HG03558 (cell line): ENCODE measurements around the gene SMYD3.
"Not testable (repeated sequence)": the region's sequence is repeated elsewhere in the genome, so short reads cannot be mapped to it uniquely, and the experiment has no call there.

Experiments used
- ATAC-seq: cut with Tn5 transposase; IDR thresholded peaks from one replicate; pipeline ENCODE4 v1.9.1; 2021; ENCODE audit warnings: moderate number of reproducible peaks; ENCODE audit not compliant: unreplicated experiment; ENCODE audit errors: extremely low read depth

SMYD3 gene

GRCh38 chr1:245987219-245987545, 519.9 kb downstream of the SMYD3 start:
- ATAC-seq: no peak

- no peak for ATAC-seq
Observed at GRCh38 chr1:245986404-245987218, 520.5 kb downstream of the SMYD3 start.

GRCh38 chr1:245984390-245985155, 522.5 kb downstream of the SMYD3 start:
- no peak for ATAC-seq

GRCh38 chr1:245983294-245983967, 523.6 kb downstream of the SMYD3 start:
- no peak for ATAC-seq

- no peak for ATAC-seq
Observed at GRCh38 chr1:245979589-245979988, 527.5 kb downstream of the SMYD3 start.

GRCh38 chr1:245978915-245979314, 528.2 kb downstream of the SMYD3 start:
- no peak for ATAC-seq

GRCh38 chr1:245972476-245972875, 534.6 kb downstream of the SMYD3 start:
- no peak for ATAC-seq

GRCh38 chr1:245971711-245972085, 535.4 kb downstream of the SMYD3 start:
- ATAC-seq: no peak

GRCh38 chr1:245971076-245971710, 535.9 kb downstream of the SMYD3 start:
- not testable (repeated sequence) for ATAC-seq

- ATAC-seq: no peak
Observed at GRCh38 chr1:245969283-245969682, 537.8 kb downstream of the SMYD3 start.

- ATAC-seq: no peak
Observed at GRCh38 chr1:245968775-245969174, 538.3 kb downstream of the SMYD3 start.

- no peak for ATAC-seq
Observed at GRCh38 chr1:245965398-245965797, 541.7 kb downstream of the SMYD3 start.

- no peak for ATAC-seq
Observed at GRCh38 chr1:245963649-245964048, 543.4 kb downstream of the SMYD3 start.

GRCh38 chr1:245962453-245962852, 544.6 kb downstream of the SMYD3 start:
- no peak for ATAC-seq

GRCh38 chr1:245961137-245961540, 545.9 kb downstream of the SMYD3 start:
- ATAC-seq: no peak

GRCh38 chr1:245960171-245960570, 546.9 kb downstream of the SMYD3 start:
- no peak for ATAC-seq

- ATAC-seq: no peak
Observed at GRCh38 chr1:245958016-245958415, 549.1 kb downstream of the SMYD3 start.

- ATAC-seq: no peak
Observed at GRCh38 chr1:245957427-245957826, 549.7 kb downstream of the SMYD3 start.

GRCh38 chr1:245956225-245956624, 550.9 kb downstream of the SMYD3 start:
- no peak for ATAC-seq

- ATAC-seq: no peak
Observed at GRCh38 chr1:245953876-245954660, 553.0 kb downstream of the SMYD3 start.
